HepG2 (cell line): ENCODE data around the gene VIPR1. TPM values are rescaled to one million over a fixed set of nuclear protein-coding genes. Genes with fewer than 3 reads are reported as not detected.

ENCODE experiments used
- ATAC-seq: fragments of 200-7000 bp; cut with Tn5 transposase; 3 replicates; pipeline ENCODE4 v1.9.1; 2020; ENCODE audit warnings: mild to moderate bottlenecking, moderate library complexity
- BruUV-seq: library from RNA; stranded (reverse); fragments of 400-500 nt; replicated peaks from 2 replicates; lab custom pipeline; 2021; lab: Mats Ljungman, UMichigan
- CTCF ChIA-PET: fragments of 300-600 bp; formaldehyde crosslinking; extraction: SDS; loops from one replicate; lab custom pipeline; 2021; ENCODE audit warnings: low total read pairs, inconsistent platforms, low intra/inter-chr PET ratio; lab: Yijun Ruan, JAX
- POLR2A ChIA-PET: fragments of 350-600 bp; sonication (Branson Sonifier 250); formaldehyde crosslinking; loops from one replicate; lab custom pipeline; 2020; ENCODE audit warnings: antibody characterized with exemption, inconsistent platforms; lab: Yijun Ruan, JAX
- DNase-seq: peaks from one replicate; pipeline ENCODE4 v3.0.0-alpha.2; 2015; ENCODE audit warnings: low spot score
- FAIRE-seq: peaks from 3 replicates; lab custom pipeline; 2011; peaks lifted over from hg19 to GRCh38; lab: Jason Lieb, UNC
- H2AFZ ChIP-seq: one replicate; pipeline ENCODE4 v1.6.1; 2011; ENCODE audit warnings: low read length, inconsistent platforms
- H3K27ac ChIP-seq: fragments of 300-600 bp; 3 replicates; pipeline ENCODE4 v1.8.0; 2011; ENCODE audit warnings: mixed run types, mild to moderate bottlenecking, mixed read lengths, low read length, inconsistent platforms; ENCODE audit not compliant: insufficient read depth; ENCODE audit errors: extremely low read length
- H3K27me3 ChIP-seq, 2 experiments: fragments of 200-600 bp in 1 of 2; 2 replicates in 1 of 2; 3 replicates in 1 of 2; pipeline versions ENCODE4 v1.6.0 to v1.8.0; 2011; ENCODE audit warnings: low read length in 2 of 2, mild to moderate bottlenecking in 2 of 2, moderate library complexity in 2 of 2, inconsistent platforms in 1 of 2; ENCODE audit not compliant: insufficient read depth in 2 of 2, control insufficient read depth in 1 of 2
- H3K36me3 ChIP-seq, 2 experiments: fragments of 200-600 bp in 1 of 2; replicated peaks in 1 of 2; 2 replicates in 1 of 2; 3 replicates in 1 of 2; pipeline versions ENCODE4 v1.5.1 to v1.8.0; 2011; ENCODE audit warnings: low read length in 2 of 2, inconsistent platforms in 1 of 2; ENCODE audit not compliant: insufficient read depth in 2 of 2, control insufficient read depth in 1 of 2
- H3K4me1 ChIP-seq: 2 replicates; pipeline ENCODE4 v1.5.1; 2012; ENCODE audit warnings: low read length, inconsistent platforms; ENCODE audit not compliant: insufficient read depth
- H3K4me2 ChIP-seq: 2 replicates; pipeline ENCODE4 v1.6.0; 2011; ENCODE audit warnings: low read depth, low read length, inconsistent platforms
- H3K4me3 ChIP-seq, 3 experiments: fragments of 200-600 bp in 1 of 3; sonication (generic), shearing (Covaris generic) in 1 of 3; replicated peaks in 1 of 3; 2 replicates each; pipeline ENCODE4 v1.5.1; 2011 to 2016; ENCODE audit warnings: low read length in 3 of 3, inconsistent platforms in 2 of 3, low read depth in 2 of 3, mild to moderate bottlenecking in 2 of 3, control low read depth in 1 of 3, mixed read lengths in 1 of 3; ENCODE audit not compliant: insufficient read depth in 1 of 3
- H3K79me2 ChIP-seq: one replicate; pipeline ENCODE4 v1.6.1; 2011; ENCODE audit warnings: low read length, inconsistent platforms; ENCODE audit not compliant: insufficient read depth
- H3K9ac ChIP-seq: 2 replicates; pipeline ENCODE4 v1.6.0; 2011; ENCODE audit warnings: mild to moderate bottlenecking, low read depth, low read length, inconsistent platforms; ENCODE audit not compliant: insufficient read depth
- H3K9me3 ChIP-seq: 2 replicates; pipeline ENCODE4 v1.5.1; 2012; ENCODE audit warnings: mild to moderate bottlenecking, low read length
- H4K20me1 ChIP-seq: 2 replicates; pipeline ENCODE4 v1.6.0; 2011; ENCODE audit warnings: inconsistent platforms, mild to moderate bottlenecking, low read length, moderate library complexity; ENCODE audit not compliant: insufficient read depth
- ARNTL ChIP-seq: sonication (generic); formaldehyde crosslinking; IDR thresholded peaks from 2 replicates; pipeline ENCODE4 v1.4.0; 2020; ENCODE audit warnings: mild to moderate bottlenecking, missing genetic modification reagents
- FOXM1 ChIP-seq: sonication (generic); formaldehyde crosslinking; IDR thresholded peaks from 2 replicates; pipeline ENCODE4 v1.5.0; 2020; ENCODE audit warnings: missing genetic modification reagents
- SALL1 ChIP-seq: sonication (generic); formaldehyde crosslinking; IDR thresholded peaks from 2 replicates; pipeline ENCODE4 v1.8.0; 2022; ENCODE audit warnings: mild to moderate bottlenecking, missing genetic modification reagents
- SP2 ChIP-seq: sonication (generic); formaldehyde crosslinking; IDR thresholded peaks from 2 replicates; pipeline ENCODE4 v1.5.1; 2020; ENCODE audit warnings: mild to moderate bottlenecking, missing genetic modification reagents
- TOE1 ChIP-seq: sonication (generic); formaldehyde crosslinking; IDR thresholded peaks from 2 replicates; pipeline ENCODE4 v1.4.0; 2020; ENCODE audit warnings: mild to moderate bottlenecking, missing genetic modification reagents
- ZNF205 ChIP-seq: IDR thresholded peaks from 2 replicates; pipeline ENCODE4 v1.6.1; 2018; ENCODE audit warnings: missing biosample characterization, missing genetic modification reagents
- ZNF589 ChIP-seq: sonication (generic); formaldehyde crosslinking; conservative IDR thresholded peaks from 2 replicates; pipeline ENCODE4 v1.8.0; 2022; ENCODE audit warnings: mild to moderate bottlenecking, moderate library complexity, missing genetic modification reagents
- WGBS: methylation state at CpG from one replicate; pipeline ENCODE4 v1.1.6; 2017; ENCODE audit warnings: low lambda C conversion rate; 5-methylcytosine and 5-hydroxymethylcytosine counted together
- in situ Hi-C: cut with HindIII; loops from 2 replicates; pipeline ENCODE4 v1.10.0; 2017; ENCODE audit warnings: low pct_unique_long_range_greater_than_20kb; ENCODE audit not compliant: extremely low pct_ligation_motif_present
- intact Hi-C: fragments of 100-400 bp; cut with micrococcal nuclease; formaldehyde crosslinking; loops from one replicate; pipeline ENCODE4 v1.10.0; 2022; ENCODE audit not compliant: unreplicated experiment
- polyA plus RNA-seq, 8 experiments: library from polyadenylated mRNA; depleted of rRNA in 3 of 8; stranded (reverse) in 7 of 8; unstranded in 1 of 8; fragments of >200 nt; fragmentation: Illumina TruSeq in 4 of 8; extraction: Trizol in 4 of 8; gene quantifications; 2 replicates each; pipeline versions ENCODE4 v1.2.1 to v1.2.3, GENCODE V29; 2011 to 2016; ENCODE audit warnings: low read depth in 4 of 8, missing spikeins in 1 of 8, mixed read lengths in 1 of 8; ENCODE audit not compliant: insufficient read depth in 1 of 8
- total RNA-seq, 5 experiments: library from RNA; depleted of rRNA; stranded (reverse); fragments of >200 nt; fragmentation: Illumina TruSeq; extraction: Trizol; gene quantifications; 2 replicates each; pipeline ENCODE4 v1.2.3, GENCODE V29; 2016; ENCODE audit warnings: low read depth in 1 of 5
- TF ChIP-seq, protein P1 (sequence below): sonication (generic); formaldehyde crosslinking; IDR thresholded peaks from 2 replicates; pipeline ENCODE4 v1.5.0; 2020; ENCODE audit warnings: mild to moderate bottlenecking, missing genetic modification reagents, borderline replicate concordance

VIPR1 gene
- total and polyA plus RNA-seq, 2 of the 13 experiments (the other 11 are each of a cell fraction or from before 2014, with no cell fraction given), result 0.04 to 0.11 TPM

DNA sequence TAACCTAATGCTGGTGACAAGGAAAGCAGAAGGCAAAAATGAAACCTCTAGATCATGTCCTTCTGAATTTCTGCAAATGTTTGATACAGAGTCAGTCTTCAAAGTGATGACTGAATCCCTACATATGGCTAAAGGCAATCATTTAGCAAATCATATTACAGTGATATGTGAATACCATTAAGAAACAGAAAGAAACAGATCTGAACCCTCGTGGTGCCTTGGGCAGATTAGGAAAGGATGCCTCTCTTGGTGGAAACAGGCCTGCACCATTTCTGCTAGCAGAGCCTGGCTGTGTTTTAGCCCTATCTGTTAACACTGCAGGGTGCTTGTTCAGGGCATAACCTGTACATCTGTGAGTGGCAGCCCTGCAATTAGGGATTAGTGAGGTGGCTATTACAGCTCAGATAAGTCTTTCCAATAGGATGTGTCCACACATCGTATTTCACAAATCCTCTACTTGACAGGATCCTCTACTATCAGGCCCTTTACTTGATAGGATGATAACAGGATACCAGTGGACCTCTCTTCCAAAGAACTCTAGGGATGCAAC, 67.2 kb downstream of the VIPR1 start:
- Histone ChIP-seq H3K4me1 (no peaks in the 10 kb centered on the region), H3K79me2 (no peaks in the 10 kb centered on the region), H3K9ac (no peak overlapping the region), H3K27ac (no peak overlapping the region), H3K9me3 (no peaks in the 10 kb centered on the region), H4K20me1 (no peaks in the 10 kb centered on the region), H3K4me3 (no peak overlapping the region), H3K27me3 (no peaks in the 10 kb centered on the region), H2AFZ (no peak overlapping the region), H3K4me2 (no peak overlapping the region), H3K36me3 (peaks cover 5 to 42% of the 10 kb centered on the region in 2 experiments)
- in situ Hi-C loops, result no loop called here
- BruUV-seq, result no TSS peak
- intact Hi-C loops, result no loop called here
- POLR2A ChIA-PET, result no interaction called here
- no peak for FAIRE-seq
- no peak for DNase-seq
- 92% methylated on average over 2 of the region's 2 CpGs for WGBS
- TF ChIP-seq FOXM1 (CRISPR knock-in tag) (no peak), ZNF589 (CRISPR knock-in tag) (no peak), ZNF205 (no peak), SP2 (CRISPR knock-in tag) (no peak), TOE1 (CRISPR knock-in tag) (no peak), ARNTL (CRISPR knock-in tag) (no peak), SALL1 (CRISPR knock-in tag) (no peak)
- TF ChIP-seq, protein P1, sequence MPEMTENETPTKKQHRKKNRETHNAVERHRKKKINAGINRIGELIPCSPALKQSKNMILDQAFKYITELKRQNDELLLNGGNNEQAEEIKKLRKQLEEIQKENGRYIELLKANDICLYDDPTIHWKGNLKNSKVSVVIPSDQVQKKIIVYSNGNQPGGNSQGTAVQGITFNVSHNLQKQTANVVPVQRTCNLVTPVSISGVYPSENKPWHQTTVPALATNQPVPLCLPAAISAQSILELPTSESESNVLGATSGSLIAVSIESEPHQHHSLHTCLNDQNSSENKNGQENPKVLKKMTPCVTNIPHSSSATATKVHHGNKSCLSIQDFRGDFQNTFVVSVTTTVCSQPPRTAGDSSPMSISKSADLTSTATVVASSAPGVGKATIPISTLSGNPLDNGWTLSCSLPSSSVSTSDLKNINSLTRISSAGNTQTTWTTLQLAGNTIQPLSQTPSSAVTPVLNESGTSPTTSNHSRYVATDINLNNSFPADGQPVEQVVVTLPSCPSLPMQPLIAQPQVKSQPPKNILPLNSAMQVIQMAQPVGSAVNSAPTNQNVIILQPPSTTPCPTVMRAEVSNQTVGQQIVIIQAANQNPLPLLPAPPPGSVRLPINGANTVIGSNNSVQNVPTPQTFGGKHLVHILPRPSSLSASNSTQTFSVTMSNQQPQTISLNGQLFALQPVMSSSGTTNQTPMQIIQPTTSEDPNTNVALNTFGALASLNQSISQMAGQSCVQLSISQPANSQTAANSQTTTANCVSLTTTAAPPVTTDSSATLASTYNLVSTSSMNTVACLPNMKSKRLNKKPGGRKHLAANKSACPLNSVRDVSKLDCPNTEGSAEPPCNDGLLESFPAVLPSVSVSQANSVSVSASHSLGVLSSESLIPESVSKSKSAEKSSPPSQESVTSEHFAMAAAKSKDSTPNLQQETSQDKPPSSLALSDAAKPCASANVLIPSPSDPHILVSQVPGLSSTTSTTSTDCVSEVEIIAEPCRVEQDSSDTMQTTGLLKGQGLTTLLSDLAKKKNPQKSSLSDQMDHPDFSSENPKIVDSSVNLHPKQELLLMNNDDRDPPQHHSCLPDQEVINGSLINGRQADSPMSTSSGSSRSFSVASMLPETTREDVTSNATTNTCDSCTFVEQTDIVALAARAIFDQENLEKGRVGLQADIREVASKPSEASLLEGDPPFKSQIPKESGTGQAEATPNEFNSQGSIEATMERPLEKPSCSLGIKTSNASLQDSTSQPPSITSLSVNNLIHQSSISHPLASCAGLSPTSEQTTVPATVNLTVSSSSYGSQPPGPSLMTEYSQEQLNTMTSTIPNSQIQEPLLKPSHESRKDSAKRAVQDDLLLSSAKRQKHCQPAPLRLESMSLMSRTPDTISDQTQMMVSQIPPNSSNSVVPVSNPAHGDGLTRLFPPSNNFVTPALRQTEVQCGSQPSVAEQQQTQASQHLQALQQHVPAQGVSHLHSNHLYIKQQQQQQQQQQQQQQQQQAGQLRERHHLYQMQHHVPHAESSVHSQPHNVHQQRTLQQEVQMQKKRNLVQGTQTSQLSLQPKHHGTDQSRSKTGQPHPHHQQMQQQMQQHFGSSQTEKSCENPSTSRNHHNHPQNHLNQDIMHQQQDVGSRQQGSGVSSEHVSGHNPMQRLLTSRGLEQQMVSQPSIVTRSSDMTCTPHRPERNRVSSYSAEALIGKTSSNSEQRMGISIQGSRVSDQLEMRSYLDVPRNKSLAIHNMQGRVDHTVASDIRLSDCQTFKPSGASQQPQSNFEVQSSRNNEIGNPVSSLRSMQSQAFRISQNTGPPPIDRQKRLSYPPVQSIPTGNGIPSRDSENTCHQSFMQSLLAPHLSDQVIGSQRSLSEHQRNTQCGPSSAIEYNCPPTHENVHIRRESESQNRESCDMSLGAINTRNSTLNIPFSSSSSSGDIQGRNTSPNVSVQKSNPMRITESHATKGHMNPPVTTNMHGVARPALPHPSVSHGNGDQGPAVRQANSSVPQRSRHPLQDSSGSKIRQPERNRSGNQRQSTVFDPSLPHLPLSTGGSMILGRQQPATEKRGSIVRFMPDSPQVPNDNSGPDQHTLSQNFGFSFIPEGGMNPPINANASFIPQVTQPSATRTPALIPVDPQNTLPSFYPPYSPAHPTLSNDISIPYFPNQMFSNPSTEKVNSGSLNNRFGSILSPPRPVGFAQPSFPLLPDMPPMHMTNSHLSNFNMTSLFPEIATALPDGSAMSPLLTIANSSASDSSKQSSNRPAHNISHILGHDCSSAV (CRISPR knock-in tag), result no peak
- ATAC-seq, result no peak
- CTCF ChIA-PET, result no interaction called here
